ENCODE measurements around the gene ZFTA. TPM values are rescaled to one million over a fixed set of nuclear protein-coding genes. Genes with fewer than 3 reads are reported as not detected.

ZFTA gene
- polyA plus RNA-seq, 2 of the 4 experiments (the other 2 are of a cell fraction): 3.0 to 6.6 TPM

- ChIA-PET POLR2A (no interaction called here), CTCF (interaction anchor here (0.8 to 3.2 kb wide), 15 partner anchors 9 to 258 kb away, joined by 3 to 19 read pairs (median 5); partner anchors contain the start of genes ATL3 and RTN3)
- FAIRE-seq (no peak), ATAC-seq (peak in 1 of 2 experiments; percentile 39; a peak in 1 of 6 replicates), DNase-seq (ENCODE audit: low read depth in 1 of 2, low spot score in 1 of 2) (no peak)
- no peak overlapping the region for H3K27ac ChIP-seq
- H3K4me3 ChIP-seq: no peak overlapping the region
- H3K4me2 ChIP-seq: no peak overlapping the region
- H3K9me3 ChIP-seq: no peaks in the 10 kb centered on the region
- TF ChIP-seq REST (IDR thresholded peaks at IDR 0.05) (no peak), RNF2 (IDR thresholded peaks at IDR 0.05; ENCODE audit: borderline replicate concordance, low read depth) (no peak), RCOR1 (IDR thresholded peaks at IDR 0.05; ENCODE audit: low read depth, low read length) (no peak), POLR2A (IDR thresholded peaks at IDR 0.05; ENCODE audit: low read length) (no peak), MAZ (IDR thresholded peaks at IDR 0.05; ENCODE audit: borderline replicate concordance, low read depth, low read length) (no peak), RAD21 (conservative IDR thresholded peaks at IDR 0.05 in 1 of 2, IDR thresholded peaks at IDR 0.05 in 1 of 2) (no peak), RARB (CRISPR knock-in tag; IDR thresholded peaks at IDR 0.05) (no peak), SMC3 (IDR thresholded peaks at IDR 0.05) (no peak), NR3C1 (IDR thresholded peaks at IDR 0.05) (no peak)
- peaks cover 5% of the 10 kb centered on the region; the same call in 1 of the 3 replicates for H3K4me1 ChIP-seq
- WGBS (ENCODE audit: missing lambda C conversion rate): 85% methylated on average over 1 of the region's 1 CpG
Observed at GRCh38 chr11:63737718-63738117, 30.9 kb downstream of the ZFTA start.

DNA sequence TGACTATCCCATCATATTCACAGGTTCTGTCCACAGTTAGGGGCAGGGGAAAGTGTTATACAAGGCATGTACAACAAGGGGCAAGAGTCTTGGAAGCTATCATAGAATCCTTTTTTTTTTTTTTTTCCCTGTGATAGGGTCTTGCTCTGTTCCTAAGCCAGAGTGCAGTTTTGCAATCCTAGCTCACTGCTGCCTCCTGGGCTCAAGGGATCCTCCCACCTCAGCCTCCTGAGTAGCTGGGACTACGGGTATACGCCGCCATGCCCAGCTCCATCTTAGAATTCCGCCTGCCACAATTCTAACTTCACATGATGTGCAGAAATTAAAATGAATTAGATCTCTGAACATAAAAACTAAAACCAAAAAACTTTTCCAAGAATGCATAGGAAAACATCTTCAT, 31.7 kb downstream of the ZFTA start:
- Histone ChIP-seq H3K4me3 (no peak overlapping the region), H3K4me2 (no peak overlapping the region), H3K4me1 (peaks cover 5% of the 10 kb centered on the region; the same call in 1 of the 3 replicates), H3K9me3 (no peaks in the 10 kb centered on the region), H3K27ac (no peak overlapping the region)
- no peak for TF ChIP-seq NR3C1 (IDR thresholded peaks at IDR 0.05)
- TF ChIP-seq ZFP36 (IDR thresholded peaks at IDR 0.05; ENCODE audit: borderline replicate concordance, partially characterized antibody): no peak
- no peak for TF ChIP-seq FOSL2 (IDR thresholded peaks at IDR 0.05)
- no peak for TF ChIP-seq FOSL2 (CRISPR knock-in tag; IDR thresholded peaks at IDR 0.05)
- no peak for TF ChIP-seq HOXA7 (CRISPR knock-in tag; IDR thresholded peaks at IDR 0.05)
- DNase-seq (ENCODE audit: low read depth in 1 of 2, low spot score in 1 of 2) (no peak), FAIRE-seq (no peak), ATAC-seq (peak in 1 of 2 experiments; percentile 46; a peak in 2 of 6 replicates)
- 97% methylated on average over 4 of the region's 4 CpGs for WGBS (ENCODE audit: missing lambda C conversion rate)
- ChIA-PET POLR2A (interaction anchor here (0.7 kb wide), 1 partner anchor 65 kb away, joined by 4 read pairs; no protein-coding TSS in a partner anchor), CTCF (interaction anchor here (1.2 to 3.2 kb wide), 6 partner anchors 9 to 100 kb away, joined by 4 to 19 read pairs (median 10); partner anchors contain the start of gene ATL3)

DNA sequence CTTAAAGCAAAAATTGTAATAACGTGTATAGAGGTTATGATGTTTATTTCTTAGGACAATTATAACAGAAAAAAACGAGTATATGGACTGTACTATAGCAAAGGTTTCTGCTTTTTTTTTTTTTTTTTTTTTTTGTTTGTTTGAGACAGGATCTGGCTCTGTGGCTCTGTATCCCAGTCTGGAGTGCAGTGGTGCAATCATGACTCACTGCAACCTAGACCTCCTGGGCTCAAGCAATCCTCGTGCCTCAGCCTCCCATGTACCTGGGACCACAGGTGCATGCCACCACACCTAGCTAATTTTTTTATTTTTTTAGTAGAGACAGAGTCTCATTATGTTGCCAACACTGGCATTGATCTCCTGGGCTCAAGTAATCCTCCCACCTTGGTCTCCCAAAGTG, 39.2 kb downstream of the ZFTA start:
- Histone ChIP-seq H3K4me2 (no peak overlapping the region), H3K9me3 (no peaks in the 10 kb centered on the region), H3K27ac (no peak overlapping the region), H3K4me3 (no peak overlapping the region), H3K4me1 (no peaks in the 10 kb centered on the region)
- ChIA-PET POLR2A (no interaction called here), CTCF (interaction anchor here (1.1 to 2.4 kb wide), 2 partner anchors 12 to 48 kb away, joined by 3 to 7 read pairs; partner anchors contain the start of gene RTN3)
- ATAC-seq: no peak
- FAIRE-seq: no peak
- WGBS (ENCODE audit: missing lambda C conversion rate): 73% methylated on average over 3 of the region's 3 CpGs
- DNase-seq (ENCODE audit: low read depth in 1 of 2, low spot score in 1 of 2): no peak
- TF ChIP-seq FOSL2 (IDR thresholded peaks at IDR 0.05): no peak
- no peak for TF ChIP-seq FOSL2 (CRISPR knock-in tag; IDR thresholded peaks at IDR 0.05)
- no peak for TF ChIP-seq NFE2L2 (conservative IDR thresholded peaks at IDR 0.05; ENCODE audit: low read length)
- no peak for TF ChIP-seq HOXB13 (CRISPR knock-in tag; IDR thresholded peaks at IDR 0.05; ENCODE audit: low read depth)
- TF ChIP-seq CTCF (IDR thresholded peaks at IDR 0.05): no peak
- no peak for TF ChIP-seq ELK1 (IDR thresholded peaks at IDR 0.05; ENCODE audit: low read depth, low read length)
- no peak for TF ChIP-seq EHMT2 (IDR thresholded peaks at IDR 0.05; ENCODE audit: low read depth)
- TF ChIP-seq RCOR1 (IDR thresholded peaks at IDR 0.05; ENCODE audit: low read depth, low read length): no peak
- no peak for TF ChIP-seq HMGXB4 (CRISPR knock-in tag; IDR thresholded peaks at IDR 0.05; ENCODE audit: borderline replicate concordance)
- TF ChIP-seq RFX5 (IDR thresholded peaks at IDR 0.05): no peak
- TF ChIP-seq HDAC2 (IDR thresholded peaks at IDR 0.05): no peak
- TF ChIP-seq RARB (CRISPR knock-in tag; IDR thresholded peaks at IDR 0.05): no peak
- no peak for TF ChIP-seq JUNB (IDR thresholded peaks at IDR 0.05)
- TF ChIP-seq JUN (IDR thresholded peaks at IDR 0.05): no peak
- TF ChIP-seq RNF2 (IDR thresholded peaks at IDR 0.05; ENCODE audit: borderline replicate concordance, low read depth): no peak
